Stomach (tissue), 4 donors: ENCODE data around the gene TPRG1L.

ENCODE experiments used
- CTCF ChIP-seq, 7 experiments: fragments of 450-650 bp in 4 of 7; fragments of 200-600 bp in 3 of 7; sonication (generic) in 3 of 7; IDR thresholded peaks; one replicate each; pipeline ENCODE4 v1.5.1; 2016 to 2019; ENCODE audit warnings: antibody characterized with exemption in 7 of 7, control low read depth in 2 of 7, mild to moderate bottlenecking in 1 of 7
- EP300 ChIP-seq: sonication (generic); formaldehyde crosslinking; IDR thresholded peaks from one replicate; pipeline ENCODE4 v1.6.1; 2017; ENCODE audit warnings: antibody characterized with exemption
- POLR2A ChIP-seq, 4 donors: fragments of 450-650 bp; IDR thresholded peaks; one replicate each; pipeline ENCODE4 v1.6.1; 2016; ENCODE audit warnings: antibody characterized with exemption in 4 of 4, control low read depth in 2 of 4, mild to moderate bottlenecking in 1 of 4, moderate library complexity in 1 of 4
- POLR2AphosphoS5 ChIP-seq, 3 donors: sonication (generic); formaldehyde crosslinking; IDR thresholded peaks; one replicate each; pipeline ENCODE4 v1.6.1; 2016; ENCODE audit warnings: antibody characterized with exemption in 3 of 3

GRCh38 chr1:3679098-3679555, 54.3 kb downstream of the TPRG1L start:
- TF ChIP-seq CTCF (IDR thresholded peaks at IDR 0.05) (no peak), EP300 (no peak), POLR2AphosphoS5 (IDR thresholded peaks at IDR 0.05) (no peak), POLR2A (IDR thresholded peaks at IDR 0.05) (no peak)
